ENCODE measurements around the gene MAP2K2. TPM values are rescaled to one million over a fixed set of nuclear protein-coding genes. Genes with fewer than 3 reads are reported as not detected.
A peak's percentile ranks its signal among the peaks of the same experiment; 100 is the strongest.

The MAP2K2 gene
- total and polyA plus RNA-seq, 12 donors = 81.5 to 369 (median 145) TPM

DNA sequence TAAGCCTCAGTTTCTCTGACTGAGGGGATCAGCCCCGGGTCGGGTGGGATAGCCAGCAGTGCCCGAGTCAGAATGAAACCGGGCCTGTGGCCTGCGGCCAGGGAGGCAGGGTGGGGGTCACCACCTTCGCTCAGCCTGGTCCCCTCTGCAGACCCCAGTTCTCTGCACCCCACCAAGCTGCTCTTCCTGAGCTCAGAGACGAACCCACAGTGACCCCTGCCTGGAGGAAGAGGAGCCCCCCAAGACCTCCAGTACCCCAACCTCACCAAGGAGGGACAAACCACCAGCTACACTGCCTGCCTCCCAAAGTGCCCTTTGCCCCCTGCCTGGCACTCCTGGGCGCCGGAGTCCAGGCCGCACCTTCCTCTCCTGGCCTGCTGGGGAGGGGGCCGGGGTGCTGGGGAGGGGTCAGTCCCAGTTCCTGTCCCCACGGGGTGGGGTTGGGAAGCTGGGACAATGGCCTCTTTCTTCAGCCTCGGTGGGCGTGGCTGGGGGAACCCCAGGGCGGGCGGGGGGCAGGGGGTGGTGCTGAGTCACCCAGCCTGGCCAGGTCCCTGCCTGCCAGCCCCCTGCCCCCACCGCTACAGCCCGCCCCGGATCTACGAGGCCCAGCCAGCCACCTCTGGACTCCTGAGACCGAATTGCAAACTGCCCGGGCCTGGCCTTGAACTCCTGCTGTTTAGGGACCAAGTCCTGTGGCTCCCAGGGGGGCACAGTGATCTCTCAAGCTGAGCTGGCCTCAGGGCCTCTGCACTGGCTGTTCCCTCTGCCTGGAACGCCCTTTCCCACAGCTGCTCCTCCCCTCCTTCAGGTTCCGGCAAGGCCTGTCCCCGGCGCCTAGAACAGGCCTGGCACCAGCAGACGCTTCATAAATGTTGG lies 71.6 kb downstream of the MAP2K2 start:
- intact Hi-C loops (cut with DNase I) = loop anchor here in 1 of 2 donors (10.0 kb wide), 1 partner anchor 48 kb away; the partner anchor contains the start of gene PIAS4
- peak overlapping the region; percentile 58 to 91 (median 81) for H3K27ac ChIP-seq
- peak overlapping the region in 1 of 4 donors; percentile 43 for H3K4me3 ChIP-seq
- no peaks in the 10 kb centered on the region for H3K9me3 ChIP-seq (replicated peaks in 1 of 3)
- WGBS, 4 donors = 22 to 34% (median 24%) methylated on average over 11 to 27 of the region's 27 CpGs
- no peaks in the 10 kb centered on the region for H3K27me3 ChIP-seq
- H3K36me3 ChIP-seq (replicated peaks in 1 of 2) = peaks cover 0 to 46% of the 10 kb centered on the region in 2 donors
- H3K4me1 ChIP-seq (replicated peaks in 1 of 2) = peaks cover 25 to 29% of the 10 kb centered on the region in 2 donors
- DNase-seq = peak; percentile 81 to 93 (median 90)
- no peak for TF ChIP-seq POLR2A (IDR thresholded peaks at IDR 0.05)
- TF ChIP-seq, protein P1, sequence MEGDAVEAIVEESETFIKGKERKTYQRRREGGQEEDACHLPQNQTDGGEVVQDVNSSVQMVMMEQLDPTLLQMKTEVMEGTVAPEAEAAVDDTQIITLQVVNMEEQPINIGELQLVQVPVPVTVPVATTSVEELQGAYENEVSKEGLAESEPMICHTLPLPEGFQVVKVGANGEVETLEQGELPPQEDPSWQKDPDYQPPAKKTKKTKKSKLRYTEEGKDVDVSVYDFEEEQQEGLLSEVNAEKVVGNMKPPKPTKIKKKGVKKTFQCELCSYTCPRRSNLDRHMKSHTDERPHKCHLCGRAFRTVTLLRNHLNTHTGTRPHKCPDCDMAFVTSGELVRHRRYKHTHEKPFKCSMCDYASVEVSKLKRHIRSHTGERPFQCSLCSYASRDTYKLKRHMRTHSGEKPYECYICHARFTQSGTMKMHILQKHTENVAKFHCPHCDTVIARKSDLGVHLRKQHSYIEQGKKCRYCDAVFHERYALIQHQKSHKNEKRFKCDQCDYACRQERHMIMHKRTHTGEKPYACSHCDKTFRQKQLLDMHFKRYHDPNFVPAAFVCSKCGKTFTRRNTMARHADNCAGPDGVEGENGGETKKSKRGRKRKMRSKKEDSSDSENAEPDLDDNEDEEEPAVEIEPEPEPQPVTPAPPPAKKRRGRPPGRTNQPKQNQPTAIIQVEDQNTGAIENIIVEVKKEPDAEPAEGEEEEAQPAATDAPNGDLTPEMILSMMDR (IDR thresholded peaks at IDR 0.05) = no peak

DNA sequence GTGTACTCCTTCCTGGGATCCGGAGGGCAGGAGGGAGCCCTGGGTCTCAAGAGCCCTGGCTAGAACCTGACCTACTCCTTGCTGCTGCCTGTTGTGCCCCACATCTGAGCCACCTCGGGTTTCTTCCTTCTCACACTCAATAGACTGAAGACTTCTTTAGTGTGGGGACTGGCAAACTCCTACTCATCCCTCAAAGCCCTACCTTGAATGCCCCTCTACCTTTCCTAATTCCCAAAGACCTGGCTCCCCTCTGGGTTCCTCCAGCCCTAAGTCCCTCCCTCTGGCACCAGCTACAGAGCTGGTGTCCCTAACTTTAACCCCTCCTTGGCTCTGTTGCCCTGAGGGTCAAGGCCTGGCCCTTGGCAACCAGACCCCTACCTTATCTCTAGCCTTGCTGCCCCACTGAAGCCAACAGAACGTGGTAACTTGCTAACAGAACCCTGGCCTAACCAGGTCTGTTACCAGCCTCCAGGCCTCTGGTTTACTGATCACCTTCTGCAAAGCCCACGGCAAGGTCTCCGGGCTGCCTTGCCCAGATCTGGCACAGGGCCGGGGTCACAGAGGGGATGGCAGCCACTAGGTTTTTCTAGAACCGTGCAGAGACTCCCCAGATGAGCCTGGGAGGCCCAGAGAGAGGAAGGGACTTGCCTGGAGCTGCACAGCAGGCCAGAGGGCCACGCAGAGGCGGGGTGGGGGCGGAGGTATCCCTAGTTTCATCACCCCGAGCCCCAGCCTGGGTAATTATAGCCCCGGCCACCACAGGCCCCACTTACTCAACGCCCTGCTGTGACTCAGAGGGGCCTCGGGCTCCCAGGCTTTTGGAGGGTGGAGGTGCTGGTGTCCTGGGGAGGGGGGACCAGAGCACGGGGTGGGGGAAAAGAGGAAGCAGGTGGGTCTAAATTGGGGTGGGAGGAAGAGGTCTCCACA lies 72.5 kb downstream of the MAP2K2 start:
- intact Hi-C loops (cut with DNase I) = loop anchor here in 1 of 2 donors (10.0 kb wide), 1 partner anchor 47 kb away; the partner anchor contains the start of gene PIAS4
- peak in 6 of 7 donors; percentile 39 to 80 (median 76) for DNase-seq
- peak overlapping the region; percentile 58 to 91 (median 81) for H3K27ac ChIP-seq
- 36 to 58% (median 39%) methylated on average over 14 to 15 of the region's 15 CpGs for WGBS, 4 donors
- H3K4me3 ChIP-seq = peak overlapping the region in 1 of 4 donors; percentile 29
- no peaks in the 10 kb centered on the region for H3K9me3 ChIP-seq (replicated peaks in 1 of 3)
- H3K4me1 ChIP-seq (replicated peaks in 1 of 2) = peaks cover 24 to 28% of the 10 kb centered on the region in 2 donors
- TF ChIP-seq POLR2A (IDR thresholded peaks at IDR 0.05) = no peak
- TF ChIP-seq, protein P1 (IDR thresholded peaks at IDR 0.05) = no peak
- H3K27me3 ChIP-seq = no peaks in the 10 kb centered on the region
- peaks cover 0 to 53% of the 10 kb centered on the region in 2 donors for H3K36me3 ChIP-seq (replicated peaks in 1 of 2)

DNA sequence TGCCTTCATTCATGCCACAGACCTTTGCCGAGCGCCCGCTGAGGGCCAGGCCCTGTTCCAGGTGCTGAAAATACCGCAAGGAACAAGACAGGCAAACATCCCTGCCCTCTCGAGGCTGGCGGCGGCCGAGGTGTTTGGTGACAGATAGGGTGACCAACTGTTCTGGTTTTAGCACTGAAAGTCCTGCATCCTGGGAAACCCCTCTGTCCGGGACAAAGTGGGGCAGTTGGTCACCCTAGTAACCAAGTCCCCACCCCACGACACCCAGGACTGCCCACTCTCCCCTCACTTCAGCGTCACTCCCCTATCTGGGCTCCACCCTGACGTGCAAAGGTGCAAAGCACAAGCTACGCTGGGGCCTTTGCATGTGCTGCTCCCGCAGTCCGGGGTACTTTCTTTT lies 74.5 kb downstream of the MAP2K2 start:
- Histone ChIP-seq H3K4me1 (replicated peaks in 1 of 2) (peaks cover 24 to 28% of the 10 kb centered on the region in 2 donors), H3K36me3 (replicated peaks in 1 of 2) (peaks cover 0 to 57% of the 10 kb centered on the region in 2 donors), H3K9me3 (replicated peaks in 1 of 3) (no peaks in the 10 kb centered on the region), H3K4me3 (no peak overlapping the region), H3K27ac (no peak overlapping the region), H3K27me3 (no peaks in the 10 kb centered on the region)
- intact Hi-C loops (cut with DNase I) = no loop called here
- TF ChIP-seq, protein P1 (IDR thresholded peaks at IDR 0.05) = no peak
- no peak for TF ChIP-seq POLR2A (IDR thresholded peaks at IDR 0.05)
- DNase-seq = peak in 2 of 7 donors; percentile 23 to 41
- WGBS, 4 donors = 79 to 87% (median 81%) methylated on average over 6 to 15 of the region's 15 CpGs

Measured in adrenal gland (tissue), 12 donors.